ENCODE results near the gene PMPCA. TPM values are rescaled to one million over a fixed set of nuclear protein-coding genes. Genes with fewer than 3 reads are reported as not detected.
A peak's percentile ranks its signal among the peaks of the same experiment; 100 is the strongest.

Gene PMPCA, protein sequence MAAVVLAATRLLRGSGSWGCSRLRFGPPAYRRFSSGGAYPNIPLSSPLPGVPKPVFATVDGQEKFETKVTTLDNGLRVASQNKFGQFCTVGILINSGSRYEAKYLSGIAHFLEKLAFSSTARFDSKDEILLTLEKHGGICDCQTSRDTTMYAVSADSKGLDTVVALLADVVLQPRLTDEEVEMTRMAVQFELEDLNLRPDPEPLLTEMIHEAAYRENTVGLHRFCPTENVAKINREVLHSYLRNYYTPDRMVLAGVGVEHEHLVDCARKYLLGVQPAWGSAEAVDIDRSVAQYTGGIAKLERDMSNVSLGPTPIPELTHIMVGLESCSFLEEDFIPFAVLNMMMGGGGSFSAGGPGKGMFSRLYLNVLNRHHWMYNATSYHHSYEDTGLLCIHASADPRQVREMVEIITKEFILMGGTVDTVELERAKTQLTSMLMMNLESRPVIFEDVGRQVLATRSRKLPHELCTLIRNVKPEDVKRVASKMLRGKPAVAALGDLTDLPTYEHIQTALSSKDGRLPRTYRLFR
- 100 to 1,000 TPM in 1 of 2 experiments, 10 to 100 TPM in 1; 88.0 to 113 TPM for total RNA-seq

DNA sequence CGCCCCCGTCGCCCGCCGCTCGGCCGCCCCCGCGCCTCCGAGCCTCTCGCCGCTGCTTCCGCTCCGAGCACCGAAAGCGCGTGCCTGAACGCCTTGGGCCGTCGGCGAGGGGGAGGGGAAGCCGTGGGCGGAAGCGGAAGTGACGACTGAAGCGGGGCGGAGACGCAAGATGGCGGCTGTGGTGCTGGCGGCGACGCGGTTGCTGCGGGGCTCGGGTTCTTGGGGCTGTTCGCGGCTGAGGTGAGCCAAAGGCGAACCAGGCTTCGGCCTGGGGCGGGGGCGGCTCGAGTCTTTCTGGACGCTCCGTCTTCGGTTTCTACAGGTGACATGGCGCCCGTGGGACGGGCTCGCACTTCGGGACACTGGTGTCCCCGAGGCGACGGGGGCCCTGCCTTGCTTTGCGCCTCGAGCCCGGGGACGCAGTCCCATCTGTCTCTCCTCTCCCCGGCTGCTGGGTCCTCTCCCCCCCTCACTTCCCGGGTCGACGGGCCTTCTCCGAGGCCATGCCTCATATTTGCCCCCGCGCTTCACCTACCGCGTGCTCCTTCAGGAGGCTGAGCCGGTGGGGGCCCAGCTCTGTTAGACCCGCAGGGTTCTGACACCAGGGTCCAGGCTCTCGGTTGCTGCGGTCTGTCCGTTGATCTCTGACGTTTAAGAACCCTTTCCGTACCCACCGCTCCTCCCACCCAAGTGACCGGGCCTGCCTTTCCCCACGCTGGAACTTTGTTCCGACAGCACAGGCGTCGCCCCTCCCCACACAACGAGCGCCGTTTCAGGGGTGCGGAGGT, at the start of gene PMPCA, which contains the start of gene ENTR1:
Gene PMPCA, plus strand, starts transcription at position 159 of the 788 bp plus-strand sequence. Its CDS starts 11 bp downstream, at position 170.
Gene ENTR1, minus strand, starts transcription at position 115 of the 788 bp plus-strand sequence. CDS start 217 bp downstream, outside the sequence.
- ATAC-seq (peak; percentile 75), DNase-seq (peak; percentile 98)
- CTCF ChIA-PET = interaction anchor here (0.7 to 2.0 kb wide), 3 partner anchors 10 to 48 kb away, joined by 3 to 14 read pairs (median 7); no protein-coding TSS in a partner anchor
- intact Hi-C loops (cut with DNase I, micrococcal nuclease) = loop anchor here (1.0 to 2.0 kb wide), 9 partner anchors 10 to 449 kb away; partner anchors contain the start of genes SEC16A (in 2 of the 2), SNAPC4 (in 2 of the 2), DNLZ (in 1 of the 2) and INPP5E (in 1 of the 2)
- no peaks in the 10 kb centered on the region for H3K9me3 Mint-ChIP-seq (ENCODE audit: low read depth)
- peaks cover 49% of the 10 kb centered on the region for H3K4me1 Mint-ChIP-seq
- peaks cover 59% of the 10 kb centered on the region for H3K36me3 Mint-ChIP-seq (ENCODE audit: low read depth)
- peak within 1 kb of the TSS; percentile 90 for H3K4me3 Mint-ChIP-seq
- POLR2A ChIA-PET = interaction anchor here (0.6 to 0.7 kb wide), 2 partner anchors 13 to 65 kb away, joined by 3 read pairs; no protein-coding TSS in a partner anchor
- H3K27ac Mint-ChIP-seq = peak within 1 kb of the TSS; percentile 94
- no peaks in the 10 kb centered on the region for H3K27me3 Mint-ChIP-seq

DNA sequence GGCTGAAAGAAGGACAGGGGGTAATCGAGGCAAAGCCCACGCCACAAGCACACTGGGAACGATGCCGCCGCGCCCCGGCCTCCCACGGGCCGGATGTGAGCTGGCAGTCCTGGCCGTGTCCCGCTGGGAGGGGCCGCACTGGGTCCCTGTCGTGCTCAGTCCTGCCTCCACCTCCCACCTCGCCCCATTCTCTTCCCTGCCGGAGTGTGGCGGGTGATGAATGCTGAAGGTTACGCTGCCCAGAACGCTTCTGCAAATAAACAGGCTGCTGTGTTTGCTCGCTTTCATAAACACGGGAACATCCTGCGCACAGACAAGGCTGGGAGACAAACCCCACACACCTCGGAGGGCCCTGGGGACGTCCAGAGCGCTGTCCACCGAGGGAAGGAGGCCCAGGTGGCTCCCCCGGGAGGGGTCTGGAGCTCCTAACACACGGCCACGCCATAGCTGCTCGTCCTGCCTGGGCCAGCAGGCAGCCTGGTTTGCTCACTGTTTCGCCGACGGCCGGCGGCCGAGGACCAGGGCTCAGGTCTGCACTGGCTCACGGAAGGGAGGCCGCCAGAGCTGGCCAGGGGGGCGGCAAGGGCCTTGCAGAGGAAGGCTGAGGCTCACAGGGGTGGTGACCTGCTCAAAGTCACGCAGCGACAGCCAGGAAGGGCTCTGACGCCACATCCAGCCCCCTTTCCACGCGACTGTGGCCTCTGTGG, 49.3 kb upstream of the PMPCA start:
- ChIA-PET POLR2A (interaction anchor here (1.0 kb wide), 1 partner anchor 42 kb away, joined by 4 read pairs; no protein-coding TSS in a partner anchor), CTCF (interaction anchor here (0.6 to 0.7 kb wide), 2 partner anchors 35 to 567 kb away, joined by 3 to 4 read pairs; no protein-coding TSS in a partner anchor)
- Mint-ChIP-seq H3K4me1 (peaks cover 10% of the 10 kb centered on the region), H3K27ac (no peak overlapping the region), H3K36me3 (ENCODE audit: low read depth) (no peaks in the 10 kb centered on the region), H3K9me3 (ENCODE audit: low read depth) (no peaks in the 10 kb centered on the region), H3K4me3 (no peak overlapping the region), H3K27me3 (no peaks in the 10 kb centered on the region)
- intact Hi-C loops (cut with DNase I, micrococcal nuclease) = loop anchor here in 1 of 2 experiments (5.0 kb wide), 2 partner anchors 34 to 254 kb away; partner anchors contain the start of gene GPSM1
- ATAC-seq (no peak), DNase-seq (no peak)

DNA sequence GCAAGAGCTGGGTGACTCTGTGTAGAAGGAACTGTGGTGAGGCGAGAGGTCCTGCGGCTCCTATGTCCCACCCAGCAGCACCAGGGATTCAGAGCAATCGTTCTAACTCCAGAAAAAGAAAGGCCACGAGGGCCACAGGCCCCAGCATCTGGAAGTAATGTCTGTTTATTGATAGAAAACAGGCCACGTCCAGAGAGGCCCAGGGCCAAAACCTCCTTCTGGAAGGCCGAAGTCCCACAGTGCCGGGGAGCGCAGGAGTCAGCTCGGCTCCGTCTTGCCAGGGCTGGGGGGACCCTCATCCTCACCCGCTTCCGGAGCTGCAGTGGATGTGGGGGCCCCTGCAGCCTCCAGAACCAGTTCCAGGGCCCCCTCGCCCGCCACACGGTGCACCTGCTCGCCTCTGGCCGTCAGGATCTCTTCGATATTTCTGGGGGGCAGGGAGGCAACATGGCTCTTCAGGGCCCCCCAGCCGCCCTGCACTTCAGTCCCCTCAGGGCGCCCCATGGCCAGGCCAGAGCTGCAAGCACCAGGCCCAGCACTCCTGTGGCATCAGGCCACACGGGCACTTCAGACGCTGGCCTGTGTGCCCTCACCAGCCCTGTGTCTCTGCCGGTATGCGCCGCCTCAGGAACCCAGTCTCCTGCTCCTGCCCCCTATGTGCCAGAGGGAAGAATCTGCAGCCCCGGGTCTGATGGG, 48.6 kb upstream of the PMPCA start:
- H3K4me1 Mint-ChIP-seq = peaks cover 10% of the 10 kb centered on the region
- H3K4me3 Mint-ChIP-seq = no peak overlapping the region
- H3K27me3 Mint-ChIP-seq = no peaks in the 10 kb centered on the region
- intact Hi-C loops (cut with DNase I, micrococcal nuclease) = loop anchor here in 1 of 2 experiments (5.0 kb wide), 2 partner anchors 35 to 255 kb away; partner anchors contain the start of gene GPSM1
- no peaks in the 10 kb centered on the region for H3K9me3 Mint-ChIP-seq (ENCODE audit: low read depth)
- ChIA-PET CTCF (interaction anchor here (0.6 to 1.8 kb wide), 3 partner anchors 10 to 34 kb away, joined by 3 to 8 read pairs (median 5); no protein-coding TSS in a partner anchor), POLR2A (interaction anchor here (1.0 kb wide), 1 partner anchor 41 kb away, joined by 4 read pairs; no protein-coding TSS in a partner anchor)
- DNase-seq (no peak), ATAC-seq (no peak)
- no peak overlapping the region for H3K27ac Mint-ChIP-seq
- H3K36me3 Mint-ChIP-seq (ENCODE audit: low read depth) = no peaks in the 10 kb centered on the region

DNA sequence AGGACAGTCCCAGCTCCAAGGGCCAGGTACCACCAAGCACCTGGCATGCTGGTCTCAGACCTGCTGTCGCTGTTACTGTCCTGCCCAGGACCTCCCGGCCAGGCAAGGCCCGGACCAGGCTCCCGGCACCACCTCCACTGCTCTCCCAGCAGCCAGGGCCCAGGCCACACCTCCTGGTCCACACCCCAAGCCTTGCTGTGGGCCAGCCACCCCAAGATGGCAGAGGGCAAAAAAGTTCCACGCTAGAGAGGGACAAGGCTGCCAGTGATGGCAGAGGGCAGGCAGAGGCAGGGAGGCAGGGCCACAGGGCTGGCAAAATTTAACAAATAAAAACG, 48.0 kb upstream of the PMPCA start:
- ChIA-PET CTCF (interaction anchor here (0.5 to 2.1 kb wide), 9 partner anchors 10 to 95 kb away, joined by 3 to 11 read pairs (median 4); no protein-coding TSS in a partner anchor), POLR2A (interaction anchor here (0.6 to 1.6 kb wide), 6 partner anchors 13 to 177 kb away, joined by 3 to 7 read pairs (median 4); no protein-coding TSS in a partner anchor)
- peaks cover 10% of the 10 kb centered on the region for H3K4me1 Mint-ChIP-seq

DNA sequence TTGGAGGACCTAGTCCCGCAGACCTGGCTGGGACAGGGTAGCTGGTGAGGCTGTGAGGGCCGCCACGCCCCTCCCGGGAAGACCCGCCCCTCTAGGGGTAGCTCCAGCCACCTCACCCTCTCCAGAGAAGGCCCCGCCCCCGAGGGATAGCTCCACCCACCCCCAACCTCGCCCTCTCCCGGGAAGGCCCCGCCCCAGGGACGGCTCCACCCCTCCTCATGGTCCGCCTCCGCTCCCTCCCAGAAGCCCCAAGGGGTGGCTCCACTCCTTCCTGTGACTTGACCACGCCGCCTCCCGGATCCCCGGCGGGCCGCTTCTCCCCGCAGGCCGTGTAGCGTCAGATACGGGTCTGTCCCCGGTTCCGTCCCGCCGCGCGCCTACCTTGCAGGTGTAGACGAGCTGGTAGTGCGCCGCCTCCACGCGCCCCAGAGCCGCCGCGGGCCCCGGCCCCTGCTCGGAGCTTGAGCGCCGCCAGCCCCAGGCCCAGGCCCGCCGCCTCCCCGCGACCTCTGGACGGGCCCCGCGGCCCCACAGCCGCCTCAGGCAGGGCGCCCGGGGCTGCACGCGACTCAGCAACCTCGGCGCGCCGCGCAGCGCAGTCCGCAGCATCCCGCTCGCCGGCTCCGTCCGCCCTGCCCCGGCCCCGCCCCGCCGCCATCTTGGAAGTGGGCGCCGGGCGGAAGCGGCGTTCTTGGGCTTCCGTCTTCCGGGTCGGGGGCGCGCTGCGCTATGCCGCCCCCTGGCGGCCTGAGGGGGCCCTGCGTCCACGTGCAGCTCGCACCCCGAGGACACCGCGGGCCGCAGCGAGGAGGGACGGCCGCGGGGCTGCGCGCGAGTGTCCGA, 47.1 kb upstream of the PMPCA start, which contains the start of gene DNLZ:
Gene DNLZ, minus strand, starts transcription at position 639 of the 843 bp plus-strand sequence. Its CDS starts 30 bp downstream, at position 609.
- Mint-ChIP-seq H3K36me3 (ENCODE audit: low read depth) (no peaks in the 10 kb centered on the region), H3K4me1 (peaks cover 10% of the 10 kb centered on the region), H3K9me3 (ENCODE audit: low read depth) (no peaks in the 10 kb centered on the region), H3K4me3 (peak within 1 kb of the TSS; percentile 79), H3K27me3 (no peaks in the 10 kb centered on the region), H3K27ac (peak within 1 kb of the TSS; percentile 80)
- DNase-seq (peak; percentile 99), ATAC-seq (peak; percentile 95)
- POLR2A ChIA-PET = interaction anchor here (0.6 to 1.6 kb wide), 7 partner anchors 12 to 176 kb away, joined by 3 to 7 read pairs (median 4); no protein-coding TSS in a partner anchor
- intact Hi-C loops (cut with DNase I, micrococcal nuclease) = loop anchor here (1.0 to 5.0 kb wide), 24 partner anchors 21 to 1096 kb away; partner anchors contain the start of genes GPSM1 (in 2 of the 2), AGPAT2 (in 1 of the 2), CAMSAP1 (in 1 of the 2) and ENTR1 (in 1 of the 2)
- CTCF ChIA-PET = interaction anchor here (0.5 to 2.1 kb wide), 10 partner anchors 9 to 523 kb away, joined by 3 to 11 read pairs (median 4); partner anchors contain the start of gene TRAF2

More for the DNA sequence above, 48.0 kb upstream of the PMPCA start:
- Mint-ChIP-seq H3K9me3 (ENCODE audit: low read depth) (no peaks in the 10 kb centered on the region), H3K36me3 (ENCODE audit: low read depth) (no peaks in the 10 kb centered on the region), H3K27me3 (no peaks in the 10 kb centered on the region), H3K4me3 (peak overlapping the region; percentile 79), H3K27ac (peak overlapping the region; percentile 58)
- DNase-seq = no peak
- ATAC-seq = no peak
- intact Hi-C loops (cut with DNase I, micrococcal nuclease) = loop anchor here in 1 of 2 experiments (5.0 kb wide), 2 partner anchors 35 to 255 kb away; partner anchors contain the start of gene GPSM1

DNA sequence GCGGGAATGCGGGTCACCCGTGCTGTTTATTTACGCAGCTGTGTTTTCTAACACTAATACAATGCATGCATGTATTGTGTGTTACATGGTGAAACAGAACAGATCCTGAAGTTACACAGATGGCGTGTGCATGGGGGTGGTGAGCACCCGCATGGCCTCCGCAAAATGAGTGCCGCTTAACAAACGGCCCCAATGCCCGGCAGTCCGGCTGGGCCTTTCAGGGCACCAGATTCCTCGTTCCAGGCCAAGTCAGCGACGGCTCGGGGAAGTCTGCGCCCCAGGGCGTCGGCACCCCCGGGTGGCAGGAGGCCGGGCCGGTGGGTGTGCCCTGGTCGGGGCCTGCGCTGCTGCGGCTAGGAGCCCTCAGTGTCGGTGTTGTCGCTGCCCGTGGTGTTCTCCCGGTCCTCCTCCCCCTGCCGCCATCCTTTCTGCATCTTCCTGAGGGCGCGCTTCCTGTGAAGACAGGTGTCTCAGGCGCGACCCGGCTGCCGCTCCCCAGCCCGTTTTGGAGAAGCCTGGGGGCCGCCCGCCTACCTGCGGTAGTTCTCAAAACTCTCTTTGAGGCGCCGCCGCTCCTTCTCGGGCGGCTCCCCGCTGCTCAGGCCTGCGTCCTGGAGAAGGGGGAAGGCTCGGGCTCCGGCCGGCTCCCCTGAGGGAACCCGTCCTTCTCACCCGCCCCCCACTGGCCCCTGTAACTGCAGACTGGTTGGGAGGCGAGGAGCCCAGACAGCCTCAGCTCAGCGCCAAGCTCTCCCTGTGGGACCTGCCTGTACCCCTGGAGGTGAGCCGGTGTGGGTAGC, 46.3 kb upstream of the PMPCA start:
- POLR2A ChIA-PET = interaction anchor here (0.6 to 1.6 kb wide), 3 partner anchors 17 to 77 kb away, joined by 3 to 7 read pairs (median 4); no protein-coding TSS in a partner anchor
- no peaks in the 10 kb centered on the region for H3K36me3 Mint-ChIP-seq (ENCODE audit: low read depth)
- no peaks in the 10 kb centered on the region for H3K27me3 Mint-ChIP-seq
- peak; percentile 30 for DNase-seq
- no peak overlapping the region for H3K27ac Mint-ChIP-seq
- peaks cover 10% of the 10 kb centered on the region for H3K4me1 Mint-ChIP-seq
- H3K4me3 Mint-ChIP-seq = peak overlapping the region; percentile 8
- intact Hi-C loops (cut with DNase I, micrococcal nuclease) = loop anchor here (1.0 to 5.0 kb wide), 24 partner anchors 22 to 1095 kb away; partner anchors contain the start of genes GPSM1 (in 2 of the 2), AGPAT2 (in 1 of the 2), CAMSAP1 (in 1 of the 2) and ENTR1 (in 1 of the 2)
- H3K9me3 Mint-ChIP-seq (ENCODE audit: low read depth) = no peaks in the 10 kb centered on the region
- CTCF ChIA-PET = interaction anchor here (0.6 to 2.1 kb wide), 5 partner anchors 8 to 522 kb away, joined by 4 to 11 read pairs (median 5); partner anchors contain the start of gene TRAF2
- ATAC-seq = no peak

DNA sequence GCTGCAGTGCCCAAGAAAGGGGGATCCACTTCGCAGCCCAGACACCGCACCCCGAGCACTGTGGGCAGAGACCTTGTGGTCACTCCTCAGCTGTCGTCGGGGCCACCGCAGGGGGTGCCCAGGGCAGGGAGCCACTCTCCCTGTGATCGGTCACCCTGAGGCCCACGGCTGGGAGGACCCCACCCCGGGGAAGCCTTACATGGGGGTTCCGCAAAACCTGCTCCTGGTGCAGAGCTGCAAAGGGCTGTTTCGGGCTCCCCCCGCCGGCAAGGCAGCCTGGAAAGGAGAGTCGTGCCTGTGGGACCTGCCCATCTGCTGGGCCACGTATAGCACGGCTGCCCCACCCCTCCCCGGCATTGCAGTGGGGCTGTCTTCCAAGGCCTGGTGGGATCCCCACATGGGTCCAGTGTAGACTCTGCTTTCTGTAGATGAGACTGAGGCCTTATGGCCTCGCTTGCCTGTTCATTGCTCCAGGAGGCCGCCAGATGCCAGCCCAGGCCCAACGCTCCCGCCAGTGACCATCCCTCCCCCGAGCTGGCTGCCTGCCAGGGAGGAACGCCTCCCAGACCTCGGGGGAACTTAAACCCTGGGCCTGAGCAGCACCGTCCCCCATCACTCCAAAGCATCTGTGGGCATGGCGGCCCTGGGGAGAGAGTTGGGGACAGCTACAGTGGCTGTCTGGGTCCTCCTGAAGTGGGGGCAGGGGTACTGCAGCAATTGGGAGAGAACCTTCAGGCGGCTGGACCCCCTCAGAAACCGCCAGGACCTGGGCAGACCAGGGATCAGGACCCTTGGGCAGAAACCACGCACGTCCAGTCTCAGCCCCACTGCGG, 45.3 kb upstream of the PMPCA start:
- Mint-ChIP-seq H3K4me3 (no peak overlapping the region), H3K36me3 (ENCODE audit: low read depth) (no peaks in the 10 kb centered on the region), H3K9me3 (ENCODE audit: low read depth) (no peaks in the 10 kb centered on the region), H3K27me3 (no peaks in the 10 kb centered on the region), H3K4me1 (peaks cover 10% of the 10 kb centered on the region), H3K27ac (no peak overlapping the region)
- POLR2A ChIA-PET = no interaction called here
- intact Hi-C loops (cut with DNase I, micrococcal nuclease) = loop anchor here in 1 of 2 experiments (5.0 kb wide), 2 partner anchors 38 to 258 kb away; partner anchors contain the start of gene GPSM1
- CTCF ChIA-PET = interaction anchor here (0.6 kb wide), 1 partner anchor 10 kb away, joined by 3 read pairs; no protein-coding TSS in a partner anchor
- DNase-seq (no peak), ATAC-seq (no peak)
